ENCODE results near the gene LHPP. TPM values are rescaled to one million over a fixed set of nuclear protein-coding genes. Genes with fewer than 3 reads are reported as not detected.

Gene LHPP
- total and polyA plus RNA-seq, 2 experiments from 2014 or later: 19.0 to 22.9 TPM

- TF ChIP-seq EZH2phosphoT487 (IDR thresholded peaks at IDR 0.05; ENCODE audit: insufficient read depth, low read depth) (no peak), EZH2 (IDR thresholded peaks at IDR 0.05; ENCODE audit: insufficient read depth, poor library complexity, severe bottlenecking) (no peak)
- Histone ChIP-seq H3K9ac (peak overlapping the region; percentile 97), H3K27ac (peak overlapping the region; percentile 90), H3K79me2 (ENCODE audit: insufficient read depth) (peaks cover 54% of the 10 kb centered on the region), H3K36me3 (ENCODE audit: low read depth) (no peaks in the 10 kb centered on the region), H3K4me3 (peak overlapping the region; percentile 86), H3F3A (ENCODE audit: insufficient read depth) (peaks cover 21% of the 10 kb centered on the region; the same call in 1 of the 2 replicates), H3K27me3 (replicated peaks; ENCODE audit: insufficient read depth) (0 out of 2 replicates have a peak, but pooled peaks cover 13% of the 10 kb centered on the region), H4K20me1 (ENCODE audit: insufficient read depth) (peaks cover 17% of the 10 kb centered on the region; the same call in 1 of the 2 replicates), H2AFZ (peak overlapping the region; percentile 16; the same call in 1 of the 2 replicates), H3K4me1 (ENCODE audit: insufficient read depth) (peaks cover 30% of the 10 kb centered on the region), H3K9me3 (ENCODE audit: low read depth) (no peaks in the 10 kb centered on the region), H3K9me2 (ENCODE audit: insufficient read depth) (no peaks in the 10 kb centered on the region), H3K4me2 (ENCODE audit: unreplicated experiment) (peak overlapping the region; percentile 84)
- peak; percentile 87 for DNase-seq
- 1% methylated on average over 24 to 45 of the region's 64 CpGs for WGBS, 2 experiments (ENCODE audit: low coverage in 1 of 2, low lambda C conversion rate in 2 of 2, missing lambda C conversion rate in 2 of 2)
- in situ Hi-C loops (cut with MboI): no loop called here
These were observed 43.5 kb upstream of the LHPP start for GRCh38 chr10:124417895-124418725.

DNA sequence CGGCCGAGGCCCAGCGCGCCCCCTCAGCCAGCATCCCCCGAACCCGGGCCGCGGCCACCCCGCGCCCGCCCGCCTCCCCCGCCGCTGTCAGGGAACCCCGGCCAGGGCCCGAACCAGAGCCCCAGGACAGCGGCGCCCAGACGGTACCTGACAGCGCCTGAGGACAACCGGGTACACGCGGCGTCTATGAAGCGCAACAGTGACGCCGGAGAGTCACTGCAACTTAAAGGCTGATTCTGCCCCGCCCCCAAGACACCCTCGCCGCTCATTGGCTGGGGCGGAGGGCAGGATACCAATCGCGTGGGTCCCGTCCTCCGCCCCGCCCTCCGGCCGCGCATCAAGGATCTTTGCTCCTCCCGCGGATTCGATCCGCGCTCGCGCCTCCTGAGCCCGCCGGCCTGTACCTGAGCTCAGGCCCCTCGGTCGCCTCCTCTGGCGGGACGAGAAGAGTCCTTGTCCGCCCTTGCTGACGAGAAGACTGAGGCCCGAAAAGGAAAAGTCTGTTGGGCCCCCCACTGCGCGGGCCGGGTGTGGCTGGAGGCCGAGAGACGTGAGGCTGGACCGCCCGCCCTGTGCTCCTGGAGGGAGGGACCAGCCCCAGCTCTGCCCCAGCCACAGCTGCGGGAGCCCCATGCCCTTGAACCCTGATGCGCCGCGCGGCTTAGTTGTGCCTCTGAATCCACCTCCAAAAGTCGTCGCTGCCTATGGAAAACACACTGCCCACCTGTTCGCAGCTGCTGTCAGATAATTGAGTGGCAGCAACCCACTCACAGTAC, 42.7 kb upstream of the LHPP start, which contains the start of gene OAT:
OAT (minus strand) TSS at position 198 of the 776 bp plus-strand sequence. CDS start 6,752 bp downstream, outside the sequence.
- TF ChIP-seq EZH2 (IDR thresholded peaks at IDR 0.05; ENCODE audit: insufficient read depth, poor library complexity, severe bottlenecking) (no peak), EZH2phosphoT487 (IDR thresholded peaks at IDR 0.05; ENCODE audit: insufficient read depth, low read depth) (no peak)
- WGBS, 2 experiments (ENCODE audit: low coverage in 1 of 2, low lambda C conversion rate in 2 of 2, missing lambda C conversion rate in 2 of 2): 2 to 4% methylated on average over 56 of the region's 70 CpGs

DNA sequence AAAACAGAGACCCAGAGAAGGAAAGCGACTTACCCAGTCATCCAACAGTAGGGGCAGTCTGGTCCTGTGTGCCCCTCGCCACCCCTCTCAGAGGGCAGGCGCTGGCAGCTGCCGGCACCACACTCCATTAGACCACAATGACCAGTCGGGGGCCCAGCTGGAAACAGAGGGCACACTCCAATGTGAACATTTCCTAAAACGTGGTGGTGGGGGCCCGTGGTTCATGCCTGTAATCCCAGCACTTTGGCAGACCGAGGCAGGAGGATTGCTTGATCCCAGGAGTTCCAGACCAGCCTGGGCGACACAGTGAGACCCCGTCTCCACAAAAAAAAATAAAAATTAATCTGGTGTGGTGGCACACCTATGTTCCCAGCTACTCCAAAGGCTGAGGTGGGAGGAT, 42.0 kb upstream of the LHPP start:
- Histone ChIP-seq H3K36me3 (ENCODE audit: low read depth) (no peaks in the 10 kb centered on the region), H3K4me3 (no peak overlapping the region), H3K4me2 (ENCODE audit: unreplicated experiment) (no peak overlapping the region), H2AFZ (no peak overlapping the region; the same call in 1 of the 2 replicates), H3K27me3 (replicated peaks; ENCODE audit: insufficient read depth) (0 out of 2 replicates have a peak, but pooled peaks cover 18% of the 10 kb centered on the region), H3K79me2 (ENCODE audit: insufficient read depth) (peaks cover 39% of the 10 kb centered on the region), H3K9ac (no peak overlapping the region), H4K20me1 (ENCODE audit: insufficient read depth) (peaks cover 11% of the 10 kb centered on the region; the same call in 1 of the 2 replicates), H3K9me3 (ENCODE audit: low read depth) (no peaks in the 10 kb centered on the region), H3K9me2 (ENCODE audit: insufficient read depth) (no peaks in the 10 kb centered on the region), H3F3A (ENCODE audit: insufficient read depth) (0 out of 2 replicates have a peak, but pooled peaks cover 11% of the 10 kb centered on the region), H3K27ac (no peak overlapping the region), H3K4me1 (ENCODE audit: insufficient read depth) (peaks cover 20% of the 10 kb centered on the region)
- TF ChIP-seq EZH2phosphoT487 (IDR thresholded peaks at IDR 0.05; ENCODE audit: insufficient read depth, low read depth): no peak
- TF ChIP-seq EZH2 (IDR thresholded peaks at IDR 0.05; ENCODE audit: insufficient read depth, poor library complexity, severe bottlenecking): no peak
- WGBS, 2 experiments (ENCODE audit: low coverage in 1 of 2, low lambda C conversion rate in 2 of 2, missing lambda C conversion rate in 2 of 2): 78 to 86% methylated on average over 10 of the region's 10 CpGs
- no peak for DNase-seq
- in situ Hi-C loops (cut with MboI): no loop called here

More for the DNA sequence above, 42.7 kb upstream of the LHPP start, which contains the start of gene OAT:
- H3K9ac ChIP-seq: peak within 1 kb of the TSS; percentile 97
- H2AFZ ChIP-seq: peak within 1 kb of the TSS; percentile 79
- in situ Hi-C loops (cut with MboI): no loop called here
- no peaks in the 10 kb centered on the region for H3K36me3 ChIP-seq (ENCODE audit: low read depth)
- H3K27me3 ChIP-seq (replicated peaks; ENCODE audit: insufficient read depth): 0 out of 2 replicates have a peak, but pooled peaks cover 13% of the 10 kb centered on the region
- H4K20me1 ChIP-seq (ENCODE audit: insufficient read depth): peaks cover 11% of the 10 kb centered on the region; the same call in 1 of the 2 replicates
- peak within 1 kb of the TSS; percentile 90 for H3K27ac ChIP-seq
- H3K79me2 ChIP-seq (ENCODE audit: insufficient read depth): peaks cover 46% of the 10 kb centered on the region
- H3F3A ChIP-seq (ENCODE audit: insufficient read depth): peaks cover 18% of the 10 kb centered on the region; the same call in 1 of the 2 replicates
- DNase-seq: peak; percentile 99
- no peaks in the 10 kb centered on the region for H3K9me2 ChIP-seq (ENCODE audit: insufficient read depth)
- peaks cover 27% of the 10 kb centered on the region for H3K4me1 ChIP-seq (ENCODE audit: insufficient read depth)
- peak within 1 kb of the TSS; percentile 84 for H3K4me2 ChIP-seq (ENCODE audit: unreplicated experiment)
- no peaks in the 10 kb centered on the region for H3K9me3 ChIP-seq (ENCODE audit: low read depth)
- peak within 1 kb of the TSS; percentile 86 for H3K4me3 ChIP-seq

GRCh38 chr10:124420254-124420653, 41.4 kb upstream of the LHPP start:
- no peaks in the 10 kb centered on the region for H3K9me3 ChIP-seq (ENCODE audit: low read depth)
- H3K9ac ChIP-seq: no peak overlapping the region
- H3K4me1 ChIP-seq (ENCODE audit: insufficient read depth): peaks cover 18% of the 10 kb centered on the region
- H3K27me3 ChIP-seq (replicated peaks; ENCODE audit: insufficient read depth): 0 out of 2 replicates have a peak, but pooled peaks cover 22% of the 10 kb centered on the region
- no peaks in the 10 kb centered on the region for H3K9me2 ChIP-seq (ENCODE audit: insufficient read depth)
- H3K4me2 ChIP-seq (ENCODE audit: unreplicated experiment): no peak overlapping the region
- in situ Hi-C loops (cut with MboI): no loop called here
- peaks cover 11% of the 10 kb centered on the region; the same call in 1 of the 2 replicates for H4K20me1 ChIP-seq (ENCODE audit: insufficient read depth)
- H3F3A ChIP-seq (ENCODE audit: insufficient read depth): 0 out of 2 replicates have a peak, but pooled peaks cover 9% of the 10 kb centered on the region
- no peak for TF ChIP-seq EZH2 (IDR thresholded peaks at IDR 0.05; ENCODE audit: insufficient read depth, poor library complexity, severe bottlenecking)
- TF ChIP-seq EZH2phosphoT487 (IDR thresholded peaks at IDR 0.05; ENCODE audit: insufficient read depth, low read depth): no peak
- 0 to 6% methylated on average over 1 of the region's 1 CpG for WGBS, 2 experiments (ENCODE audit: low coverage in 1 of 2, low lambda C conversion rate in 2 of 2, missing lambda C conversion rate in 2 of 2)
- no peak overlapping the region for H3K4me3 ChIP-seq
- no peak for DNase-seq
- no peak overlapping the region for H3K27ac ChIP-seq
- no peaks in the 10 kb centered on the region for H3K36me3 ChIP-seq (ENCODE audit: low read depth)
- peaks cover 33% of the 10 kb centered on the region for H3K79me2 ChIP-seq (ENCODE audit: insufficient read depth)
- no peak overlapping the region for H2AFZ ChIP-seq

Data from GM23248 (cell line).